ENCODE data around the gene PIAS2. TPM values are rescaled to one million over a fixed set of nuclear protein-coding genes. Genes with fewer than 3 reads are reported as not detected.

The PIAS2 gene
- total RNA-seq, 1 donor from 2014 or later, result 54.5 TPM

GRCh38 chr18:46859855-46860254 is 57.5 kb downstream of the PIAS2 start:
- no peak overlapping the region for H3K27ac ChIP-seq
- H3K27me3 ChIP-seq, result no peaks in the 10 kb centered on the region
- intact Hi-C loops (cut with DNase I), result no loop called here
- no peaks in the 10 kb centered on the region for H3K9me3 ChIP-seq
- TF ChIP-seq CTCF (IDR thresholded peaks at IDR 0.05), result no peak
- H3K36me3 ChIP-seq, result peaks cover 2 to 6% of the 10 kb centered on the region in 2 donors
- no peaks in the 10 kb centered on the region for H3K4me1 ChIP-seq
- DNase-seq (ENCODE audit: low spot score in 2 of 2), result no peak
- H3K4me3 ChIP-seq, result no peak overlapping the region

- intact Hi-C loops (cut with DNase I), result no loop called here
- no peak overlapping the region for H3K4me3 ChIP-seq
- DNase-seq (ENCODE audit: low spot score in 2 of 2), result no peak
- no peaks in the 10 kb centered on the region for H3K4me1 ChIP-seq
- no peak overlapping the region for H3K27ac ChIP-seq
- no peaks in the 10 kb centered on the region for H3K9me3 ChIP-seq
- no peaks in the 10 kb centered on the region for H3K27me3 ChIP-seq
- no peak for TF ChIP-seq CTCF (IDR thresholded peaks at IDR 0.05)
- peaks cover 7 to 13% of the 10 kb centered on the region in 2 donors for H3K36me3 ChIP-seq
Observed at GRCh38 chr18:46858290-46858689, 59.0 kb downstream of the PIAS2 start.

GRCh38 chr18:46856973-46857372 is 60.3 kb downstream of the PIAS2 start:
- TF ChIP-seq CTCF (IDR thresholded peaks at IDR 0.05), result no peak
- Histone ChIP-seq H3K4me3 (no peak overlapping the region), H3K9me3 (no peaks in the 10 kb centered on the region), H3K4me1 (no peaks in the 10 kb centered on the region), H3K27ac (no peak overlapping the region), H3K36me3 (peaks cover 7 to 8% of the 10 kb centered on the region in 2 donors), H3K27me3 (no peaks in the 10 kb centered on the region)
- DNase-seq (ENCODE audit: low spot score in 2 of 2), result no peak
- intact Hi-C loops (cut with DNase I), result no loop called here

GRCh38 chr18:46849007-46849406 is 68.3 kb downstream of the PIAS2 start:
- Histone ChIP-seq H3K36me3 (peaks cover 3 to 6% of the 10 kb centered on the region in 2 donors), H3K9me3 (no peaks in the 10 kb centered on the region), H3K27ac (no peak overlapping the region), H3K4me3 (no peak overlapping the region), H3K27me3 (no peaks in the 10 kb centered on the region), H3K4me1 (peaks cover 0 to 3% of the 10 kb centered on the region in 2 donors)
- no peak for TF ChIP-seq CTCF (IDR thresholded peaks at IDR 0.05)
- DNase-seq (ENCODE audit: low spot score in 2 of 2), result no peak
- intact Hi-C loops (cut with DNase I), result no loop called here

- DNase-seq (ENCODE audit: low spot score in 2 of 2), result no peak
- Histone ChIP-seq H3K4me3 (no peak overlapping the region), H3K4me1 (peaks cover 0 to 3% of the 10 kb centered on the region in 2 donors), H3K27me3 (no peaks in the 10 kb centered on the region), H3K36me3 (no peaks in the 10 kb centered on the region), H3K9me3 (no peaks in the 10 kb centered on the region), H3K27ac (no peak overlapping the region)
- intact Hi-C loops (cut with DNase I), result no loop called here
- TF ChIP-seq CTCF (IDR thresholded peaks at IDR 0.05), result no peak
Observed at GRCh38 chr18:46843372-46843771, 73.9 kb downstream of the PIAS2 start.

- Histone ChIP-seq H3K27me3 (no peaks in the 10 kb centered on the region), H3K36me3 (no peaks in the 10 kb centered on the region), H3K9me3 (no peaks in the 10 kb centered on the region), H3K27ac (no peak overlapping the region), H3K4me1 (peaks cover 0 to 3% of the 10 kb centered on the region in 2 donors), H3K4me3 (no peak overlapping the region)
- intact Hi-C loops (cut with DNase I), result no loop called here
- DNase-seq (ENCODE audit: low spot score in 2 of 2), result no peak
- TF ChIP-seq CTCF (IDR thresholded peaks at IDR 0.05), result no peak
Observed at GRCh38 chr18:46842583-46842982, 74.7 kb downstream of the PIAS2 start.

Measured in ascending aorta (tissue), 2 donors.